ENCODE data around the gene SPI1.
A peak's percentile ranks its signal among the peaks of the same experiment; 100 is the strongest.

Gene SPI1

DNA sequence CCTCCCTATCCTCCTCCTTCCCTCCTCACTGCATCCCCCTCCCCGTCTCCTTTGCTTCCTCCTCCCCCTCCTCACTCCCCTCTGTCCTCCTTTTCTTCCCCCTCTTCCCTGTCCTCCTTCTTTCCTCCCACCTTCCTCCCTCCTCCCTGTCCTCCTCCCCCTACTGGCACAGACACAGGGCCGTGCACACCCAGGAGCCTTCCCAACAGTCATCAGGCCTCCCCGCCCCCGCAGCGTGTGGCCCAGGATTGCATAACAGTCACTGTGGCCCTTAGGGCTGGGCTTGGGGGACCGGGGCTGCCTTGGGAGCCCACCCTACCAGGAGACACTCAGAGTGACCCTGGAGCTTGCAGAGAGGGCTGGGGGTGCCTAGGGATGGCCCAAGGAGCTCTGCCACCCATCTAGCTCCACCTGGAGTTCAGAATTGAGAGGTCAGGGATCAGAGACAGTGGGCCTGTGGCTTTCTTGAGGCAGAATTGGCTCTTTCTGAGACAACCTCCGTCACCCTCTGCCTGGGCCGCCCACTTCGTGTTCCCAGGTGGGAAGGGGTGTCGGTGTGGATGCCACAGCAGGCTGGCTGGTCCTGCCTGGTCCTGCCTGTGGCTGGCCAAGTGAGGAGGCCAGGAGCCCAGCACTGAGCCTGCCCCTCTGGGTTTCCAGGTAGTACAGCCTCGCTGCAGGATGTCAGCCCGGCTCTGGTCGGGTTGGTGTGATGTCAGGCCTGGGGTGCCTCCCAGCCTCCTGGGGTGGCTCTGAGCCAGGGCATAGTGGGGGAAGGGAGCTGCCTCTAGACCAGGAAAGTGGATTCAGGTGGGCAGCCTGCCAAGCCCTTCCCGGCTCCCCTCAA is 1.6 kb downstream of the SPI1 start:
- Histone ChIP-seq H3K4me3 (ENCODE audit: low read depth, low read length) (no peak overlapping the region), H3K36me3 (ENCODE audit: control insufficient read depth in 2 of 2, insufficient read depth in 1 of 2, low read length in 2 of 2) (no peaks in the 10 kb centered on the region), H3K4me1 (ENCODE audit: control insufficient read depth, insufficient read depth, low read length) (no peaks in the 10 kb centered on the region), H3K9me3 (ENCODE audit: control insufficient read depth, insufficient read depth, low read depth, low read length) (no peaks in the 10 kb centered on the region), H3K27ac (ENCODE audit: extremely low read depth, low read depth, low read length) (no peak overlapping the region)
- ChIA-PET CTCF (interaction anchor here (1.0 kb wide), 1 partner anchor 22 kb away, joined by 3 read pairs; no protein-coding TSS in a partner anchor), POLR2A (no interaction called here)
- TF ChIP-seq, protein P1, sequence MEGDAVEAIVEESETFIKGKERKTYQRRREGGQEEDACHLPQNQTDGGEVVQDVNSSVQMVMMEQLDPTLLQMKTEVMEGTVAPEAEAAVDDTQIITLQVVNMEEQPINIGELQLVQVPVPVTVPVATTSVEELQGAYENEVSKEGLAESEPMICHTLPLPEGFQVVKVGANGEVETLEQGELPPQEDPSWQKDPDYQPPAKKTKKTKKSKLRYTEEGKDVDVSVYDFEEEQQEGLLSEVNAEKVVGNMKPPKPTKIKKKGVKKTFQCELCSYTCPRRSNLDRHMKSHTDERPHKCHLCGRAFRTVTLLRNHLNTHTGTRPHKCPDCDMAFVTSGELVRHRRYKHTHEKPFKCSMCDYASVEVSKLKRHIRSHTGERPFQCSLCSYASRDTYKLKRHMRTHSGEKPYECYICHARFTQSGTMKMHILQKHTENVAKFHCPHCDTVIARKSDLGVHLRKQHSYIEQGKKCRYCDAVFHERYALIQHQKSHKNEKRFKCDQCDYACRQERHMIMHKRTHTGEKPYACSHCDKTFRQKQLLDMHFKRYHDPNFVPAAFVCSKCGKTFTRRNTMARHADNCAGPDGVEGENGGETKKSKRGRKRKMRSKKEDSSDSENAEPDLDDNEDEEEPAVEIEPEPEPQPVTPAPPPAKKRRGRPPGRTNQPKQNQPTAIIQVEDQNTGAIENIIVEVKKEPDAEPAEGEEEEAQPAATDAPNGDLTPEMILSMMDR (tag by site-specific recombination; IDR thresholded peaks at IDR 0.05): no peak
- TF ChIP-seq HOXC10 (CRISPR knock-in tag; IDR thresholded peaks at IDR 0.05) (no peak), ZNF747 (tag by site-specific recombination; IDR thresholded peaks at IDR 0.05) (no peak), ZNF366 (tag by site-specific recombination; conservative IDR thresholded peaks at IDR 0.05) (peak; percentile 52), ZNF37A (tag by site-specific recombination; IDR thresholded peaks at IDR 0.05) (no peak), ZNF121 (tag by site-specific recombination; IDR thresholded peaks at IDR 0.05) (no peak), ZBTB1 (tag by site-specific recombination; IDR thresholded peaks at IDR 0.05) (no peak), MYNN (tag by site-specific recombination; IDR thresholded peaks at IDR 0.05; ENCODE audit: borderline replicate concordance) (no peak), ZIC2 (tag by site-specific recombination; IDR thresholded peaks at IDR 0.05) (peak; percentile 7; the same call in 1 of the 2 replicates), ZNF155 (tag by site-specific recombination; IDR thresholded peaks at IDR 0.05) (no peak), SP3 (tag by site-specific recombination; IDR thresholded peaks at IDR 0.05) (no peak), ZNF433 (tag by site-specific recombination; IDR thresholded peaks at IDR 0.05; ENCODE audit: low read depth) (no peak)
- TF ChIP-seq, protein P2, sequence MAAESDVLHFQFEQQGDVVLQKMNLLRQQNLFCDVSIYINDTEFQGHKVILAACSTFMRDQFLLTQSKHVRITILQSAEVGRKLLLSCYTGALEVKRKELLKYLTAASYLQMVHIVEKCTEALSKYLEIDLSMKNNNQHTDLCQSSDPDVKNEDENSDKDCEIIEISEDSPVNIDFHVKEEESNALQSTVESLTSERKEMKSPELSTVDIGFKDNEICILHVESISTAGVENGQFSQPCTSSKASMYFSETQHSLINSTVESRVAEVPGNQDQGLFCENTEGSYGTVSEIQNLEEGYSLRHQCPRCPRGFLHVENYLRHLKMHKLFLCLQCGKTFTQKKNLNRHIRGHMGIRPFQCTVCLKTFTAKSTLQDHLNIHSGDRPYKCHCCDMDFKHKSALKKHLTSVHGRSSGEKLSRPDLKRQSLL (tag by site-specific recombination; IDR thresholded peaks at IDR 0.05): no peak
- TF ChIP-seq, protein P3, sequence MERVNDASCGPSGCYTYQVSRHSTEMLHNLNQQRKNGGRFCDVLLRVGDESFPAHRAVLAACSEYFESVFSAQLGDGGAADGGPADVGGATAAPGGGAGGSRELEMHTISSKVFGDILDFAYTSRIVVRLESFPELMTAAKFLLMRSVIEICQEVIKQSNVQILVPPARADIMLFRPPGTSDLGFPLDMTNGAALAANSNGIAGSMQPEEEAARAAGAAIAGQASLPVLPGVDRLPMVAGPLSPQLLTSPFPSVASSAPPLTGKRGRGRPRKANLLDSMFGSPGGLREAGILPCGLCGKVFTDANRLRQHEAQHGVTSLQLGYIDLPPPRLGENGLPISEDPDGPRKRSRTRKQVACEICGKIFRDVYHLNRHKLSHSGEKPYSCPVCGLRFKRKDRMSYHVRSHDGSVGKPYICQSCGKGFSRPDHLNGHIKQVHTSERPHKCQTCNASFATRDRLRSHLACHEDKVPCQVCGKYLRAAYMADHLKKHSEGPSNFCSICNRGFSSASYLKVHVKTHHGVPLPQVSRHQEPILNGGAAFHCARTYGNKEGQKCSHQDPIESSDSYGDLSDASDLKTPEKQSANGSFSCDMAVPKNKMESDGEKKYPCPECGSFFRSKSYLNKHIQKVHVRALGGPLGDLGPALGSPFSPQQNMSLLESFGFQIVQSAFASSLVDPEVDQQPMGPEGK (tag by site-specific recombination; IDR thresholded peaks at IDR 0.05): no peak
- TF ChIP-seq, protein P4, sequence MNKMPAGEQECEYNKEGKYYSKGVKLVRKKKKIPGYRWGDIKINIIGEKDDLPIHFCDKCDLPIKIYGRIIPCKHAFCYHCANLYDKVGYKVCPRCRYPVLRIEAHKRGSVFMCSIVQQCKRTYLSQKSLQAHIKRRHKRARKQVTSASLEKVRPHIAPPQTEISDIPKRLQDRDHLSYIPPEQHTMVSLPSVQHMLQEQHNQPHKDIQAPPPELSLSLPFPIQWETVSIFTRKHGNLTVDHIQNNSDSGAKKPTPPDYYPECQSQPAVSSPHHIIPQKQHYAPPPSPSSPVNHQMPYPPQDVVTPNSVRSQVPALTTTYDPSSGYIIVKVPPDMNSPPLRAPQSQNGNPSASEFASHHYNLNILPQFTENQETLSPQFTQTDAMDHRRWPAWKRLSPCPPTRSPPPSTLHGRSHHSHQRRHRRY (tag by site-specific recombination; IDR thresholded peaks at IDR 0.05): no peak
- TF ChIP-seq, protein P5, sequence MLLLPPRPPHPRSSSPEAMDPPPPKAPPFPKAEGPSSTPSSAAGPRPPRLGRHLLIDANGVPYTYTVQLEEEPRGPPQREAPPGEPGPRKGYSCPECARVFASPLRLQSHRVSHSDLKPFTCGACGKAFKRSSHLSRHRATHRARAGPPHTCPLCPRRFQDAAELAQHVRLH (tag by site-specific recombination; IDR thresholded peaks at IDR 0.05): no peak
- TF ChIP-seq, protein P6, sequence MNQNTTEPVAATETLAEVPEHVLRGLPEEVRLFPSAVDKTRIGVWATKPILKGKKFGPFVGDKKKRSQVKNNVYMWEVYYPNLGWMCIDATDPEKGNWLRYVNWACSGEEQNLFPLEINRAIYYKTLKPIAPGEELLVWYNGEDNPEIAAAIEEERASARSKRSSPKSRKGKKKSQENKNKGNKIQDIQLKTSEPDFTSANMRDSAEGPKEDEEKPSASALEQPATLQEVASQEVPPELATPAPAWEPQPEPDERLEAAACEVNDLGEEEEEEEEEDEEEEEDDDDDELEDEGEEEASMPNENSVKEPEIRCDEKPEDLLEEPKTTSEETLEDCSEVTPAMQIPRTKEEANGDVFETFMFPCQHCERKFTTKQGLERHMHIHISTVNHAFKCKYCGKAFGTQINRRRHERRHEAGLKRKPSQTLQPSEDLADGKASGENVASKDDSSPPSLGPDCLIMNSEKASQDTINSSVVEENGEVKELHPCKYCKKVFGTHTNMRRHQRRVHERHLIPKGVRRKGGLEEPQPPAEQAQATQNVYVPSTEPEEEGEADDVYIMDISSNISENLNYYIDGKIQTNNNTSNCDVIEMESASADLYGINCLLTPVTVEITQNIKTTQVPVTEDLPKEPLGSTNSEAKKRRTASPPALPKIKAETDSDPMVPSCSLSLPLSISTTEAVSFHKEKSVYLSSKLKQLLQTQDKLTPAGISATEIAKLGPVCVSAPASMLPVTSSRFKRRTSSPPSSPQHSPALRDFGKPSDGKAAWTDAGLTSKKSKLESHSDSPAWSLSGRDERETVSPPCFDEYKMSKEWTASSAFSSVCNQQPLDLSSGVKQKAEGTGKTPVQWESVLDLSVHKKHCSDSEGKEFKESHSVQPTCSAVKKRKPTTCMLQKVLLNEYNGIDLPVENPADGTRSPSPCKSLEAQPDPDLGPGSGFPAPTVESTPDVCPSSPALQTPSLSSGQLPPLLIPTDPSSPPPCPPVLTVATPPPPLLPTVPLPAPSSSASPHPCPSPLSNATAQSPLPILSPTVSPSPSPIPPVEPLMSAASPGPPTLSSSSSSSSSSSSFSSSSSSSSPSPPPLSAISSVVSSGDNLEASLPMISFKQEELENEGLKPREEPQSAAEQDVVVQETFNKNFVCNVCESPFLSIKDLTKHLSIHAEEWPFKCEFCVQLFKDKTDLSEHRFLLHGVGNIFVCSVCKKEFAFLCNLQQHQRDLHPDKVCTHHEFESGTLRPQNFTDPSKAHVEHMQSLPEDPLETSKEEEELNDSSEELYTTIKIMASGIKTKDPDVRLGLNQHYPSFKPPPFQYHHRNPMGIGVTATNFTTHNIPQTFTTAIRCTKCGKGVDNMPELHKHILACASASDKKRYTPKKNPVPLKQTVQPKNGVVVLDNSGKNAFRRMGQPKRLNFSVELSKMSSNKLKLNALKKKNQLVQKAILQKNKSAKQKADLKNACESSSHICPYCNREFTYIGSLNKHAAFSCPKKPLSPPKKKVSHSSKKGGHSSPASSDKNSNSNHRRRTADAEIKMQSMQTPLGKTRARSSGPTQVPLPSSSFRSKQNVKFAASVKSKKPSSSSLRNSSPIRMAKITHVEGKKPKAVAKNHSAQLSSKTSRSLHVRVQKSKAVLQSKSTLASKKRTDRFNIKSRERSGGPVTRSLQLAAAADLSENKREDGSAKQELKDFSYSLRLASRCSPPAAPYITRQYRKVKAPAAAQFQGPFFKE (tag by site-specific recombination; IDR thresholded peaks at IDR 0.05; ENCODE audit: borderline replicate concordance): no peak
- TF ChIP-seq, protein P7, sequence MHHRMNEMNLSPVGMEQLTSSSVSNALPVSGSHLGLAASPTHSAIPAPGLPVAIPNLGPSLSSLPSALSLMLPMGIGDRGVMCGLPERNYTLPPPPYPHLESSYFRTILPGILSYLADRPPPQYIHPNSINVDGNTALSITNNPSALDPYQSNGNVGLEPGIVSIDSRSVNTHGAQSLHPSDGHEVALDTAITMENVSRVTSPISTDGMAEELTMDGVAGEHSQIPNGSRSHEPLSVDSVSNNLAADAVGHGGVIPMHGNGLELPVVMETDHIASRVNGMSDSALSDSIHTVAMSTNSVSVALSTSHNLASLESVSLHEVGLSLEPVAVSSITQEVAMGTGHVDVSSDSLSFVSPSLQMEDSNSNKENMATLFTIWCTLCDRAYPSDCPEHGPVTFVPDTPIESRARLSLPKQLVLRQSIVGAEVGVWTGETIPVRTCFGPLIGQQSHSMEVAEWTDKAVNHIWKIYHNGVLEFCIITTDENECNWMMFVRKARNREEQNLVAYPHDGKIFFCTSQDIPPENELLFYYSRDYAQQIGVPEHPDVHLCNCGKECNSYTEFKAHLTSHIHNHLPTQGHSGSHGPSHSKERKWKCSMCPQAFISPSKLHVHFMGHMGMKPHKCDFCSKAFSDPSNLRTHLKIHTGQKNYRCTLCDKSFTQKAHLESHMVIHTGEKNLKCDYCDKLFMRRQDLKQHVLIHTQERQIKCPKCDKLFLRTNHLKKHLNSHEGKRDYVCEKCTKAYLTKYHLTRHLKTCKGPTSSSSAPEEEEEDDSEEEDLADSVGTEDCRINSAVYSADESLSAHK (tag by site-specific recombination; IDR thresholded peaks at IDR 0.05): no peak

Measured in HEK293 (cell line).